Esophagus squamous epithelium (tissue), 5 donors: ENCODE data around the gene TREX2. TPM values are rescaled to one million over a fixed set of nuclear protein-coding genes. Genes with fewer than 3 reads are reported as not detected.

Experiments
- DNase-seq: peaks from one replicate; lab custom pipeline; 2025; lab: John Stamatoyannopoulos, UW
- H3K27ac ChIP-seq, 4 donors: fragments of 200-600 bp; sonication (generic); one replicate each; pipeline ENCODE4 v1.5.1; 2016 to 2019; ENCODE audit warnings: mild to moderate bottlenecking in 1 of 4
- H3K27me3 ChIP-seq, 4 donors: fragments of 200-600 bp; sonication (generic); 1 replicate in 3 of 4; 2 replicates in 1 of 4; pipeline versions ENCODE4 v1.5.1 to v1.6.0; 2017 to 2021; ENCODE audit warnings: antibody characterized with exemption in 1 of 4
- H3K36me3 ChIP-seq, 3 donors: fragments of 200-600 bp; sonication (generic); one replicate each; pipeline ENCODE4 v1.5.1; 2016 to 2019
- H3K4me1 ChIP-seq, 3 donors: fragments of 200-600 bp; sonication (generic); one replicate each; pipeline ENCODE4 v1.5.1; 2017 to 2019
- H3K4me3 ChIP-seq, 4 donors: fragments of 200-600 bp; sonication (generic); 1 replicate in 3 of 4; 2 replicates in 1 of 4; pipeline ENCODE4 v1.5.1; 2016 to 2019; ENCODE audit warnings: mild to moderate bottlenecking in 2 of 4, moderate library complexity in 1 of 4
- H3K9me3 ChIP-seq, 3 donors: fragments of 200-600 bp; sonication (generic); one replicate each; pipeline ENCODE4 v1.5.1; 2016 to 2019
- CTCF ChIP-seq, 6 experiments: fragments of 450-650 bp in 4 of 6; fragments of 200-600 bp in 2 of 6; sonication (generic) in 2 of 6; IDR thresholded peaks; one replicate each; pipeline ENCODE4 v1.5.1; 2016 to 2019; ENCODE audit warnings: antibody characterized with exemption in 6 of 6, mild to moderate bottlenecking in 4 of 6, moderate library complexity in 4 of 6
- POLR2A ChIP-seq, 4 donors: fragments of 450-650 bp; IDR thresholded peaks; one replicate each; pipeline ENCODE4 v1.6.1; 2017; ENCODE audit warnings: antibody characterized with exemption in 4 of 4, mild to moderate bottlenecking in 4 of 4, moderate library complexity in 3 of 4
- WGBS, 2 donors: methylation state at CpG; one replicate each; pipeline ENCODE4 v1.1.5; 2018; 5-methylcytosine and 5-hydroxymethylcytosine counted together
- intact Hi-C: fragments of 100-400 bp; cut with DNase I; formaldehyde crosslinking; loops from one replicate; pipeline ENCODE4 v1.15.0; 2022
- total RNA-seq, 4 donors: library from RNA; depleted of rRNA; stranded (reverse); fragments of >200 nt; gene quantifications; one replicate each; pipeline ENCODE4 v1.1.0, GENCODE V29; 2016
- donor health status: DM: yes; HTN: yes; CAD: no.

The TREX2 gene
- total RNA-seq, 4 donors from 2014 or later, result 1.4 to 6.6 (median 4.3) TPM

DNA sequence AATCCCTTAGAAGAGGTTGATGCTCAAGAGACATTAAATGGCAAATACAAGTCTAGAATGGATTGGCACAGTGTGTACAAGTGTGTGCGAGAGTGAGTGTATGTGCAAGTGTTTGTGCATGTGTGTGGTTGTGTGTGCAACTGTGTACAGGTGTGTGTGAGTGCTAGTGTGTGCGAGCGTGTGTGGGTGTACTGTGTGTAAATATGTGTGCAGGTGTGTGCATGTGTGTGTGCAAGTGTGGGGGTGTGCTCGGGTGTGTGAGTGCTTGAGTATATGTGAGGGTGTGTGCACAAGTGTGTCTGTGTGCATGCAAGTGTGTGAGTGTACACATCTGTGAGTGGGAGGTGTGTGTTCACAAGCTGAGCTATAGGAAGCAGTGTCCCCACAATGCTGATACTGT is 5.9 kb downstream of the TREX2 start:
- TF ChIP-seq CTCF (IDR thresholded peaks at IDR 0.05) (no peak), POLR2A (IDR thresholded peaks at IDR 0.05) (no peak)
- intact Hi-C loops, result no loop called here
- 86 to 90% methylated on average over 4 of the region's 4 CpGs for WGBS, 2 donors

DNA sequence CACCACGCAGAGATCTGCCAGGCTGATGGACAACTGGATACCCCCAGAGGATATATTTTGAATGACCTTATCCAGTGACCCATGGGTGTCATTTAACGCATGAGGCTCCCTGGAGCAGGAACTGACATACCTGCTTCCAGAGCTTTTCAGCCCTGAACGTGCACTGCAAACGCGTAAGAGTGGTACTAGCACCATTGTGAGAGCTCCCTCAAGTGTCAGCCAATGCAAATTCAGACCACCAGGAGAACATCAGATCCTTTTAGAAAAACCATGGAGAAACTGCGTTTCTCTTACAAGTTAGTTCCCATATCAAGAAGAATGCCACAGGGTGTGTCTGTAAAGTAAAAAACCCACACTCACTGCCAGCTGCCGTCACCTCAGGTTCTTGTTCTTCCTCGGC is 7.3 kb downstream of the TREX2 start:
- no peak for DNase-seq
- no peaks in the 10 kb centered on the region for H3K36me3 ChIP-seq
- no peaks in the 10 kb centered on the region for H3K9me3 ChIP-seq
- H3K4me1 ChIP-seq, result peaks cover 0 to 14% (median 0%) of the 10 kb centered on the region in 3 donors
- intact Hi-C loops, result no loop called here
- 20 to 67% methylated on average over 8 of the region's 8 CpGs for WGBS, 2 donors
- H3K27me3 ChIP-seq, result peaks cover 0 to 9% (median 0%) of the 10 kb centered on the region in 4 donors
- TF ChIP-seq POLR2A (IDR thresholded peaks at IDR 0.05) (no peak), CTCF (IDR thresholded peaks at IDR 0.05) (no peak)
- H3K27ac ChIP-seq, result no peak overlapping the region
- H3K4me3 ChIP-seq, result no peak overlapping the region

More for the DNA sequence above, 5.9 kb downstream of the TREX2 start:
- peaks cover 0 to 9% (median 0%) of the 10 kb centered on the region in 4 donors for H3K27me3 ChIP-seq
- no peak for DNase-seq
- H3K27ac ChIP-seq, result no peak overlapping the region
- H3K4me3 ChIP-seq, result no peak overlapping the region
- no peaks in the 10 kb centered on the region for H3K9me3 ChIP-seq
- H3K36me3 ChIP-seq, result no peaks in the 10 kb centered on the region
- peaks cover 0 to 14% (median 0%) of the 10 kb centered on the region in 3 donors for H3K4me1 ChIP-seq

- H3K36me3 ChIP-seq, result no peaks in the 10 kb centered on the region
- H3K4me1 ChIP-seq, result no peaks in the 10 kb centered on the region
- no peak overlapping the region for H3K27ac ChIP-seq
- no peak for TF ChIP-seq POLR2A (IDR thresholded peaks at IDR 0.05)
- no peak for TF ChIP-seq CTCF (IDR thresholded peaks at IDR 0.05)
- H3K4me3 ChIP-seq, result no peak overlapping the region
- intact Hi-C loops, result no loop called here
- peaks cover 0 to 17% (median 0%) of the 10 kb centered on the region in 4 donors for H3K27me3 ChIP-seq
- WGBS, 2 donors, result 38 to 60% methylated on average over 3 of the region's 3 CpGs
- no peak for DNase-seq
- peaks cover 0 to 7% (median 0%) of the 10 kb centered on the region in 3 donors for H3K9me3 ChIP-seq
Measured at GRCh38 chrX:153435845-153436244, 10.0 kb downstream of the TREX2 start.

GRCh38 chrX:153434801-153435200 is 11.1 kb downstream of the TREX2 start:
- 80 to 94% methylated on average over 1 to 5 of the region's 8 CpGs for whole genome bisulfite sequencing, 2 donors
- Histone ChIP-seq H3K4me3 (no peak overlapping the region), H3K4me1 (no peaks in the 10 kb centered on the region), H3K9me3 (peaks cover 0 to 10% (median 0%) of the 10 kb centered on the region in 3 donors), H3K36me3 (no peaks in the 10 kb centered on the region), H3K27me3 (peaks cover 0 to 15% (median 0%) of the 10 kb centered on the region in 4 donors), H3K27ac (no peak overlapping the region)
- intact Hi-C loops, result no loop called here
- no peak for TF ChIP-seq CTCF (IDR thresholded peaks at IDR 0.05)
- no peak for TF ChIP-seq POLR2A (IDR thresholded peaks at IDR 0.05)
- no peak for DNase-seq

- Histone ChIP-seq H3K4me1 (no peaks in the 10 kb centered on the region), H3K27me3 (peaks cover 0 to 8% (median 0%) of the 10 kb centered on the region in 4 donors), H3K4me3 (no peak overlapping the region), H3K36me3 (no peaks in the 10 kb centered on the region), H3K9me3 (peaks cover 0 to 10% (median 0%) of the 10 kb centered on the region in 3 donors), H3K27ac (no peak overlapping the region)
- no peak for TF ChIP-seq POLR2A (IDR thresholded peaks at IDR 0.05)
- TF ChIP-seq CTCF (IDR thresholded peaks at IDR 0.05), result no peak
- intact Hi-C loops, result no loop called here
- 80 to 82% methylated on average over 4 to 7 of the region's 17 CpGs for WGBS, 2 donors
- DNase-seq, result no peak
Measured at GRCh38 chrX:153433781-153434285, 12.0 kb downstream of the TREX2 start.
